Fibroblast of mammary gland (primary cell): ENCODE data around the gene NR1D1.
A peak's percentile ranks its signal among the peaks of the same experiment; 100 is the strongest.

Experiments
- DNase-seq: peaks from one replicate; pipeline ENCODE4 v3.0.0-alpha.2; 2010; ENCODE audit warnings: low read depth
- H3K4me3 ChIP-seq: 2 replicates; pipeline ENCODE4 v1.5.1; 2011; ENCODE audit warnings: low read depth, mild to moderate bottlenecking, low read length, moderate library complexity; ENCODE audit not compliant: control insufficient read depth
- TF ChIP-seq, protein P1 (sequence below): conservative IDR thresholded peaks from 2 replicates; pipeline ENCODE4 v1.5.1; 2011; ENCODE audit warnings: low read depth, low read length, inconsistent platforms; ENCODE audit not compliant: control insufficient read depth, insufficient read depth

NR1D1 gene

DNA sequence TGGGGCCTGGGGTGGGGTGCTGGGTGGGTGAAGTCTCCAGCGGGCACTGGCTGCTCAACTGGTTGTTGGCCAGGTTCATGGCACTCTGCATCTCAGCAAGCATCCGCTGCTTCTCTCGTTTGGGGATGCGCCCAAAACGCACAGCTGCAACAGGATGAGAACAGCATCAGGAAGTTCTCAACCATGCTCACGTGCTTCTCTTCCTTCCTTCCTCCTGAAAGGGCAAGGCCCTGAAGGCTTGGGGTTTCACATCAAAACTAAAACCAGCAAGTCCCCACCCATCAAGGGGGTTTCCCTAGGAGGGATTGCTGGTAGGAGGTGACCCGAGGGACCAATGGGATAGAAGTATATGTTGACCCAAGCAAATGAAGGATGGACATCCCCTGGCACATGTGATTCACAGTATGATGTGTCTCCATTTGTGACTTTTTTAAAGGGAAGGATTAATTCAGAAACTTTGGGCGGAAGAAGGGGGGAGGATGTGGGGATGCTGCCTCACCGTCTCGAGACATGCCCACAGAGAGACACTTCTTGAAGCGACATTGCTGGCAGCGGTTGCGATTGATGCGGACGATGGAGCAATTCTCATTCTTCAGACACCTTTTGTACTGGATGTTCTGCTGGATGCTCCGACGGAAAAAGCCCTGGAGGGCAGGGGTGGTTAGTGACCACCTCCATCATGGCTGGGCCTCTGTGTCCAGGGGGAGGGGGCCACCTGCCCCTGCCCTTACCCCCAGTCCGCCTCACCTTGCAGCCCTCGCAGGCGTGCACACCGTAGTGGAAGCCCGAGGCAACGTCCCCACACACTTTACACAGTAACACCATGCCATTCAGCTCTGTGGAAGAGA is 4.2 kb downstream of the NR1D1 start:
- no peak overlapping the region for H3K4me3 ChIP-seq
- TF ChIP-seq, protein P1, sequence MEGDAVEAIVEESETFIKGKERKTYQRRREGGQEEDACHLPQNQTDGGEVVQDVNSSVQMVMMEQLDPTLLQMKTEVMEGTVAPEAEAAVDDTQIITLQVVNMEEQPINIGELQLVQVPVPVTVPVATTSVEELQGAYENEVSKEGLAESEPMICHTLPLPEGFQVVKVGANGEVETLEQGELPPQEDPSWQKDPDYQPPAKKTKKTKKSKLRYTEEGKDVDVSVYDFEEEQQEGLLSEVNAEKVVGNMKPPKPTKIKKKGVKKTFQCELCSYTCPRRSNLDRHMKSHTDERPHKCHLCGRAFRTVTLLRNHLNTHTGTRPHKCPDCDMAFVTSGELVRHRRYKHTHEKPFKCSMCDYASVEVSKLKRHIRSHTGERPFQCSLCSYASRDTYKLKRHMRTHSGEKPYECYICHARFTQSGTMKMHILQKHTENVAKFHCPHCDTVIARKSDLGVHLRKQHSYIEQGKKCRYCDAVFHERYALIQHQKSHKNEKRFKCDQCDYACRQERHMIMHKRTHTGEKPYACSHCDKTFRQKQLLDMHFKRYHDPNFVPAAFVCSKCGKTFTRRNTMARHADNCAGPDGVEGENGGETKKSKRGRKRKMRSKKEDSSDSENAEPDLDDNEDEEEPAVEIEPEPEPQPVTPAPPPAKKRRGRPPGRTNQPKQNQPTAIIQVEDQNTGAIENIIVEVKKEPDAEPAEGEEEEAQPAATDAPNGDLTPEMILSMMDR, result no peak
- peak; percentile 85 for DNase-seq

- no peak overlapping the region for H3K4me3 ChIP-seq
- DNase-seq, result no peak
- TF ChIP-seq, protein P1, result no peak
Measured at GRCh38 chr17:40095351-40095943, 4.9 kb downstream of the NR1D1 start.

GRCh38 chr17:40094874-40095273 is 5.5 kb downstream of the NR1D1 start:
- no peak for DNase-seq
- TF ChIP-seq, protein P1, result no peak
- H3K4me3 ChIP-seq, result no peak overlapping the region

GRCh38 chr17:40093580-40094201 is 6.7 kb downstream of the NR1D1 start:
- TF ChIP-seq, protein P1, result no peak
- no peak overlapping the region for H3K4me3 ChIP-seq
- no peak for DNase-seq

DNA sequence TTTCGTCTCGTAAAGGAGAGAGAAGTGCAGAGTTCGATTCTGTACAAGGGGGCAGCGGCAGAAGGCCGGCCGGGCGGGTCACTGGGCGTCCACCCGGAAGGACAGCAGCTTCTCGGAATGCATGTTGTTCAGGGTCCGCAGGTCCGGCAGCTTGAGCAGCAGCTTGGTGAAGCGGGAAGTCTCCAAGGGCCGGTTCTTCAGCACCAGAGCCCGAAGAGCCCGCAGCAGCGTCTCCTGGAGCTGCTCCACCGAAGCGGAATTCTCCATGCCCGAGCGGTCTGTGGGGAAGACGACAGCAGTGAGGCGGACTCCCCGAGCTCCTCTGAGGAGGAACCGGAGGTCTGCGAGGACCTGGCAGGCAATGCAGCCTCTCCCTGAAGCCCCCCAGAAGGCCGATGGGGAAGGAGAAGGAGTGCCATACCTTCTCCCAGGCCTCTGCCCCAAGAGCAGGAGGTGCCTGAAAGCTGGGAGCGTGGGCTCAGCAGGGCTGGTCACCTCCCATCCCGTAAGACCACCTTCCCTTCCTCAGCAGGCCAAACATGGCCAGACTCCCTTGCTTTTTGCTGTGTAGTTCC is 7.3 kb downstream of the NR1D1 start:
- TF ChIP-seq, protein P1, result no peak
- H3K4me3 ChIP-seq, result no peak overlapping the region
- no peak for DNase-seq

GRCh38 chr17:40092581-40092980 is 7.8 kb downstream of the NR1D1 start:
- H3K4me3 ChIP-seq, result no peak overlapping the region
- DNase-seq, result peak; percentile 57
- TF ChIP-seq, protein P1, result no peak
